SKM-1 treated with dmso at 0.1 percent for 144 hours (cell line): ENCODE data around the gene UBE2N.
"Not testable (repeated sequence)": the region's sequence is repeated elsewhere in the genome, so short reads cannot be mapped to it uniquely, and the experiment has no call there.

Experiments
- DNase-seq: peaks from one replicate; lab custom pipeline; 2025; ENCODE audit not compliant: unreplicated experiment; lab: John Stamatoyannopoulos, UW

Gene UBE2N

GRCh38 chr12:93415723-93416464 is 25.9 kb downstream of the UBE2N start:
- DNase-seq, result no peak

- no peak for DNase-seq
These were observed 28.7 kb downstream of the UBE2N start for GRCh38 chr12:93413064-93413463.

GRCh38 chr12:93412396-93412795 is 29.4 kb downstream of the UBE2N start:
- DNase-seq, result not testable (repeated sequence)

- not testable (repeated sequence) for DNase-seq
These were observed 30.7 kb downstream of the UBE2N start for GRCh38 chr12:93411060-93411459.

GRCh38 chr12:93409343-93410187 is 32.2 kb downstream of the UBE2N start:
- not testable (repeated sequence) for DNase-seq

GRCh38 chr12:93408813-93409212 is 32.9 kb downstream of the UBE2N start:
- no peak for DNase-seq

GRCh38 chr12:93407963-93408283 is 33.8 kb downstream of the UBE2N start:
- DNase-seq, result no peak

- no peak for DNase-seq
These were observed 34.4 kb downstream of the UBE2N start for GRCh38 chr12:93407054-93407962.

- no peak for DNase-seq
These were observed 36.5 kb downstream of the UBE2N start for GRCh38 chr12:93404961-93405849.

GRCh38 chr12:93403988-93404803 is 37.6 kb downstream of the UBE2N start:
- DNase-seq, result no peak

- DNase-seq, result no peak
These were observed 39.1 kb downstream of the UBE2N start for GRCh38 chr12:93402333-93403311.

GRCh38 chr12:93399183-93399863 is 42.4 kb downstream of the UBE2N start:
- DNase-seq, result not testable (repeated sequence)

GRCh38 chr12:93397412-93397811 is 44.3 kb downstream of the UBE2N start:
- no peak for DNase-seq

GRCh38 chr12:93393425-93393824 is 48.3 kb downstream of the UBE2N start:
- DNase-seq, result no peak

GRCh38 chr12:93390549-93391297 is 51.0 kb downstream of the UBE2N start:
- DNase-seq, result no peak

- no peak for DNase-seq
These were observed 51.7 kb downstream of the UBE2N start for GRCh38 chr12:93390031-93390430.

- no peak for DNase-seq
These were observed 54.0 kb downstream of the UBE2N start for GRCh38 chr12:93387780-93388179.
